ENCODE data around the gene KIF3B.
"Not testable (repeated sequence)": the region's sequence is repeated elsewhere in the genome, so short reads cannot be mapped to it uniquely, and the experiment has no call there.

The KIF3B gene

GRCh38 chr20:32248043-32248442, 29.4 kb upstream of the KIF3B start:
- DNase-seq (ENCODE audit: low read depth in 2 of 2, low spot score in 1 of 2) = no peak

DNA sequence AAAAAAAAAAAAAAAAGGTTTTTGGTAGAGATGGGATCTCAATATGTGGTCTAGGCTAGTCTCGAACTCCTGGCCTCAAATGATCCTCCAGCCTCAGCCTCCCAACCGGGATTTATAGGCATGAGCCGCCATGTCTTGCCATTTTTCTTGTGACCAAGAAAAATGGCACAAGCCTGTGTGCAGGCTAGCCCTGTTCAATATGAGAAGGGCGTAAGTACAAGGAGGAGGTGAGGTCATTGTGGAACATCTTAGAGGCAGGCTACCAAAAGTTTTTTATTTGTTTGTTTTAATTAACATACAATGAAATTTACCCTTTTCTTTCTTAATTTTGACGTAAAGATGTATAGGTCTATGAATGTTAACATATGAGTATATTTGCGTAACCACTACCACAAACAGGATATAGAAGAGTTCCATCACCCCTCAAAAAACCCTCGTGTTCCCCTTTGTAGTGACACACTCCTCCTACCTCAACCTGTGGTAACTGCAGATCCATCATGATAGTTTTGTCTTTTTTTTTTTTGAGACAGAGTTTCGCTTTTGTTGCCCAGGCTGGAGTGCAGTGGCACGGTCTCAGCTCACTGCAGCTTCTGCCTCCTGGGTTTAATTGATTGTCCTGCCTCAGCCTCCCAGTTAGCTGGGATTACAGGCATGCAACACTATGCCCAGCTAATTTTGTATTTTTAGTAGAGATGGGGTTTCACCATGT, 28.3 kb upstream of the KIF3B start:
- DNase-seq (ENCODE audit: low read depth in 2 of 2, low spot score in 1 of 2) = no peak

DNA sequence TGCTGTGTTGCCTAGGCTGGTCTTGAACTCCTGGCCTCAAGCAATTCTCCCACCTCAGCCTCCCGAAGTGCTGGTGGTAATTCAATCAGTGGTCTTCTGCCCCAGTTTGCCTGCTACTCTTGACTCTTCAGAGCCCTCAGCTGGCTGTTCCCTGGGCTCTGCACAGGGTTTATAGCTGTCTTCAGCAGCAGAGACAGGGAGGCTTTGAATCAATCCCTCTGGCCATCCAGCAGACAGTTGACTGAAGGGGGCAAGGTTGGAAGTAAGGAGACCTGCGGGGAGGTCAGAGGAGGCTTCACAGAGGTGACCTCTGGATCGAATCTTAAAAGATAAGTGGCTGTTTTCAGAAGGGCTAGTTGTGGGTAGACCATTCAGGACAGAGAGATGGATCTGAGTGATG, 26.0 kb upstream of the KIF3B start:
- DNase-seq (ENCODE audit: low read depth in 2 of 2, low spot score in 1 of 2) = no peak

- DNase-seq (ENCODE audit: low read depth in 2 of 2, low spot score in 1 of 2) = peak; percentile 65 to 67
These were observed 25.3 kb upstream of the KIF3B start for GRCh38 chr20:32252189-32252588.

DNA sequence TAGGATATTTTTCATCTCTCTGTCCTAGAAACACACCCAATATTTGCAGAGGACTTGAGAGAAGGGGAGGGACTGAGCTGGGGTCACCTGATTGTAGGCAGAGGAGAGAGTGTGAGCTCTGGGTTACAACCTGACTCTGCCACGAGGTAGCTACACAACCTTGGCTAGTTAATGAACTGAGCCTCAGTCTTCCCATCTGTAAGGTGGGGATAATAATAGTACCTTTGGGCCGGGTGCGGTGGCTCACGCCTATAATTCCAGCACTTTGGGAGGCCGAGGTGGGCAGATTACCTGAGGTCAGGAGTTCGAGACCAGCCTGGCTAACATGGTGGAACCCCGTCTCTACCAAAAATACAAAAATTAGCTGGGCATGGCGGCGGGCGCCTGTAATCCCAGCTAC, 16.5 kb upstream of the KIF3B start:
- DNase-seq (ENCODE audit: low read depth in 2 of 2, low spot score in 1 of 2) = not testable (repeated sequence)

- no peak for DNase-seq (ENCODE audit: low read depth in 2 of 2, low spot score in 1 of 2)
These were observed 15.8 kb upstream of the KIF3B start for GRCh38 chr20:32261644-32262043.

DNA sequence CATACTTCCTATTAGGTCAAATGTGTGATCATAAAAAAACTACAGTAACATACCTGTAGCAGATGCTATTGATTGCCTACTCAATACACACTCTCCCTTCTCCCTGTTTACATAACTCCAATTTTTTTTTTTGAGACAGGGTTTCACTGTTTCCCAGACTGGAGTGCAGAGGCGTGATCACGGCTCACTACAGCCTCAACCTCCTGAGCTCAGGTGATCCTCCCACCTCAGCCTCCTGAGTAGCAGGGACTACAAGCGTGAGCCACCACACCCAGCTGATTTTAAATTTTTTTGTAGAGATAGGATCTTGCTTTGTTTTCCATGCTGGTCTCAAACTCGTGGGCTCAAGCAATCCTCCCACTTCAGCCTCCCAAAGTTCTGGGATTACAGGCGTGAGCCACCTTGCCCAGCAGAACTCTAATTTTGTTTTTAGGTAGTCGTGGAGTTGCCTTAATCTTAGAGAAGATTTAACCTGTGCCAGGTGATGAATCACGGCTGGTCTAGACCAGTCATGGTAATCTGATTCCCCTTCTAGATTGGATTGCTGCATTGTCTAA, 14.0 kb upstream of the KIF3B start:
- DNase-seq (ENCODE audit: low read depth in 2 of 2, low spot score in 1 of 2) = no peak

GRCh38 chr20:32271620-32272019, 5.8 kb upstream of the KIF3B start:
- no peak for DNase-seq (ENCODE audit: low read depth in 2 of 2, low spot score in 1 of 2)

GRCh38 chr20:32274359-32274758, 3.1 kb upstream of the KIF3B start:
- DNase-seq (ENCODE audit: low read depth in 2 of 2, low spot score in 1 of 2) = no peak

DNA sequence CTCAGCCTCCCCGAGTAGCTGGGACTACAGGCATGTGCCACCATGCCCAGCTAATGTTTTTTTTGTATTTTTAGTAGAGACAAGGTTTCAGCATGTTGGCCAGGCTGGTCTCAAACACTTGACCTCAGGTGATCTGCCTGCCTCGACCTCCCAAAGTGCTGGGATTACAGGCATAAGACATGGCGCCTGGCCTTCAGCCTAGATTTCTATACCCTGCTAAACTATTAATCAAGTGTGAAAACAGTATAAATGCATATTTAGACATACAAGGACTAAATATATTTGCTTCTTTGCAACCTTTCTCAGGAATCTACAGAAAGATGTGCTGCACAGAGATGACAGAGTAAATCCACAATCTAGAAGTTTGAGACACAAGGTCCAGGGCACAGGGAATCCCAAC, 2.3 kb upstream of the KIF3B start:
- DNase-seq (ENCODE audit: low read depth in 2 of 2, low spot score in 1 of 2) = not testable (repeated sequence)

DNA sequence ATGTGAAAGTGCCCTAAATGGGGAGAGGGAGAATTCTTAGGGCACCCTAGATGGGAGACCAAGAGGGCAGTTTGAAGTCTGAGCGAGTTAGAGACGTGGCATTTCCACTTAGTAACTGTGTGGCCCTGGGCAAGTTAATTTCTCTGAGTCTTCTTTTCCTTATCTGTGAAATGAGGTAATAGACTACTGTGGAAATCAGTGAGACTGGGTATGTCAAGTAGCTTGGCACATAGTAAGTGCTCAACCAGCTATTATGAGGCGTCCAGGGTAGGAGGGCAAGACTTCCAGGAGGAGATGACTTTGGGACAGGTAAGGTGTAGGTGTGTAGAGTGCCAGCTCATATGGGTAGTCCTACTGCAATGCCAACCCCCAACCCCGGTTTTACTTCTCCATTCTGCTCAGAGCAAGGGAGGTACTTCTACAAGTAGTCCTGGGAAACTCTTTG, 770 bp downstream of the KIF3B start:
- DNase-seq (ENCODE audit: low read depth in 2 of 2, low spot score in 1 of 2) = no peak

DNA sequence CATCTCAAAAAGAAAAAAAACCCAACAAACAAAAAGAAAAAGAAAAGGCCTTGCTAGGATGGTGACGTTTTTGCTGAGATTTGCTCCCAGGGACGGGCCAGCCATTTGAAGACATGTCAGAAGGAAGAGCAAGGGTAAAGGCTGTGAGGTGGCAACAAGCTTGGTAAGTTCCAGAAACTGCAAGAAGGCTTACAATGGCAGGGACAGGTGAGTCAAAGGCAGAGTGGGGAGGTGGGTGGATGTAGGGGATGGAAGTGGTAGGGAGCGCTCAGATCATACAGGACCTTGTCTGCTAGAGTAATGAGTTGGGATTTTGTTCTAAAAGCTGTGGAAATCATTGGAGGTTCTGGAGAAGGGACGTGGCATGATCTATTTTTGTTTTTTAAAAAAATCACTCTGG, 4.3 kb downstream of the KIF3B start:
- no peak for DNase-seq (ENCODE audit: low read depth in 2 of 2, low spot score in 1 of 2)

- no peak for DNase-seq (ENCODE audit: low read depth in 2 of 2, low spot score in 1 of 2)
These were observed 5.0 kb downstream of the KIF3B start for GRCh38 chr20:32282461-32282860.

- no peak for DNase-seq (ENCODE audit: low read depth in 2 of 2, low spot score in 1 of 2)
These were observed 7.7 kb downstream of the KIF3B start for GRCh38 chr20:32285082-32285620.

DNA sequence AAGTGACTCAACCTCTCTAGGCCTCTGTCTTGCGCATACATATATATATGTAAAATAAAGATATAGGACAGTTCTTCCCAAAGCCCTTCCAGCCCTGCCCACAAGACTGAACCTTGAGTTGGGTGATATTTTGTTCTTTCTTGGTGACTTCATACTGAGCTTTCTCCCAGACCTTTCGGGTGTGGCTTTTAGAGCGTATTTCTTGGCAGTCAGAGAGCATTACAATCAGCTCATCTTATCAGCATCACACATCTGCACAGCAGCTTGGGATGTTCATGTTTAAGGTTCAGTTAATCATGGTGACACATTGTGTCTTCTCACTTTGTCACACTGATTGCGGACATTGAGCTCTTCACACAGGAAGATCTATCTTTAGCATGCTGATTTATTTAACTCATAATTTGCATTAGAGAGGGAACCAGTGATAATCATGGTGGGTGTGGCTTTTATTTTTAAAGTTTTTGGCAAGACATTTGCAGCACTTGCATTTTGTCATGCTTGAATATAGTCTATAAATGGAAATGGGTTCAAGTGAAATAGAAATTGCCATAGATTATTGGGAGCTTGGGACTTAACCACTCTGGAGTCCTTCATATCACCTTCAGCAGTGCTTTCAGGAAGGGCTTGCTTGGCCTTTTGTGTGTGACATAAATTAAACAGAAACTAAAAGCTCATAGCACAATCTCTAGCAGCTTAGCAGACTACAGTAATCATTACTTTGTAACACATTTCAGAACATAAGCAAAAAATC, 8.3 kb downstream of the KIF3B start:
- no peak for DNase-seq (ENCODE audit: low read depth in 2 of 2, low spot score in 1 of 2)

- no peak for DNase-seq (ENCODE audit: low read depth in 2 of 2, low spot score in 1 of 2)
These were observed 9.8 kb downstream of the KIF3B start for GRCh38 chr20:32287231-32287638.

- DNase-seq (ENCODE audit: low read depth in 2 of 2, low spot score in 1 of 2) = no peak
These were observed 10.9 kb downstream of the KIF3B start for GRCh38 chr20:32288225-32288849.

- DNase-seq (ENCODE audit: low read depth in 2 of 2, low spot score in 1 of 2) = not testable (repeated sequence)
These were observed 11.8 kb downstream of the KIF3B start for GRCh38 chr20:32289299-32289660.

GRCh38 chr20:32289661-32290431, 12.4 kb downstream of the KIF3B start:
- DNase-seq (ENCODE audit: low read depth in 2 of 2, low spot score in 1 of 2) = no peak

DNA sequence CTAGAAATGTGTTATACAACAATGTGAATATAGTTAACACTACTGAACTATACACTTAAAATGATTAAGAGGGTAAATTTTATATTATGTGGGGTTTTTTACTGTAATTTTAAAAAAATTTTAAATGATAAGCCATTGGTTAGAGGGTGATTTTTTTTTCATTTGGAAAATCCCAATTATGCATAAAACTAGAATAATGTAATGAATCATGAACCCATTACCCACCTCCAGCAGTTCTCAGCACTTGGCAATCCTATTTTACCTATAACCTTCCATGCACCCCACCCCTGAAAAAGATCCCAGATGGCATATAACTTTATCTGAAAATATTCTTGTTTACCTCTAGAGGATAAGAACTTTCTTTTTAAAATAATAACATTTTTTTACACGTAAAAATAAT, 13.7 kb downstream of the KIF3B start:
- DNase-seq (ENCODE audit: low read depth in 2 of 2, low spot score in 1 of 2) = no peak

DNA sequence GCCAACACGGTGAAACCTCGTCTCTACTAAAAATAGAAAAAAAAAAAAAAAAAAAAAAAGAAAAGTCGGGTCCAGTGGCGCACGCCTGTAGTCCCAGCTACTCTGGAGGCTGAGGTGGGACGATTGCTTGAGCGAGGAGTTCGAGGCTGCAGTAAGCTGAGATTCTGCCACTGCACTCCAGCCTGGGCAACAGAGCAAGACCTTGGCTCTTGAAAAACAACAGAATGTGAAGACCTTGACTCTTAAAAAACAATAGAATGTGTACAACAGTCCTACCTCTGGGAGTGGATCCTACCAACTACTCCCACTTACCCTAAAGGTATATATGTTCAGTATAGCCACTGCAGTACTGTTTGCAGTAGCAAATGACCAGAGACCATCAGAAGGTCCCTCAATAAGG, 15.1 kb downstream of the KIF3B start:
- no peak for DNase-seq (ENCODE audit: low read depth in 2 of 2, low spot score in 1 of 2)
